GM10266 (cell line): ENCODE measurements around the gene MALRD1.

Experiments
- DNase-seq: peaks from one replicate; pipeline ENCODE4 v3.0.0; 2012; ENCODE audit errors: extremely low spot score
- CTCF ChIP-seq: IDR thresholded peaks from 2 replicates; pipeline ENCODE4 v1.5.1; 2012; ENCODE audit warnings: mild to moderate bottlenecking, low read depth; ENCODE audit not compliant: control insufficient read depth, insufficient read depth; ENCODE audit errors: missing control alignments

Gene MALRD1

GRCh38 chr10:19169041-19169440 is 120.4 kb downstream of the MALRD1 start:
- DNase-seq = no peak
- TF ChIP-seq CTCF = no peak

GRCh38 chr10:19169684-19170083 is 121.1 kb downstream of the MALRD1 start:
- no peak for TF ChIP-seq CTCF
- DNase-seq = no peak

GRCh38 chr10:19178675-19179074 is 130.1 kb downstream of the MALRD1 start:
- no peak for TF ChIP-seq CTCF
- no peak for DNase-seq

GRCh38 chr10:19184891-19185290 is 136.3 kb downstream of the MALRD1 start:
- no peak for TF ChIP-seq CTCF
- no peak for DNase-seq

- no peak for DNase-seq
- no peak for TF ChIP-seq CTCF
Observed at GRCh38 chr10:19194866-19195265, 146.3 kb downstream of the MALRD1 start.

GRCh38 chr10:19195698-19196097 is 147.1 kb downstream of the MALRD1 start:
- no peak for TF ChIP-seq CTCF
- DNase-seq = no peak

GRCh38 chr10:19200211-19200610 is 151.6 kb downstream of the MALRD1 start:
- TF ChIP-seq CTCF = no peak
- DNase-seq = no peak
